GM21619 (cell line): Measurements from ENCODE around the gene UNC13B.
"Not testable (repeated sequence)": the region's sequence is repeated elsewhere in the genome, so short reads cannot be mapped to it uniquely, and the experiment has no call there.

Experiments
- ATAC-seq: cut with Tn5 transposase; IDR thresholded peaks from one replicate; pipeline ENCODE4 v1.9.1; 2021; ENCODE audit not compliant: unreplicated experiment

UNC13B gene

DNA sequence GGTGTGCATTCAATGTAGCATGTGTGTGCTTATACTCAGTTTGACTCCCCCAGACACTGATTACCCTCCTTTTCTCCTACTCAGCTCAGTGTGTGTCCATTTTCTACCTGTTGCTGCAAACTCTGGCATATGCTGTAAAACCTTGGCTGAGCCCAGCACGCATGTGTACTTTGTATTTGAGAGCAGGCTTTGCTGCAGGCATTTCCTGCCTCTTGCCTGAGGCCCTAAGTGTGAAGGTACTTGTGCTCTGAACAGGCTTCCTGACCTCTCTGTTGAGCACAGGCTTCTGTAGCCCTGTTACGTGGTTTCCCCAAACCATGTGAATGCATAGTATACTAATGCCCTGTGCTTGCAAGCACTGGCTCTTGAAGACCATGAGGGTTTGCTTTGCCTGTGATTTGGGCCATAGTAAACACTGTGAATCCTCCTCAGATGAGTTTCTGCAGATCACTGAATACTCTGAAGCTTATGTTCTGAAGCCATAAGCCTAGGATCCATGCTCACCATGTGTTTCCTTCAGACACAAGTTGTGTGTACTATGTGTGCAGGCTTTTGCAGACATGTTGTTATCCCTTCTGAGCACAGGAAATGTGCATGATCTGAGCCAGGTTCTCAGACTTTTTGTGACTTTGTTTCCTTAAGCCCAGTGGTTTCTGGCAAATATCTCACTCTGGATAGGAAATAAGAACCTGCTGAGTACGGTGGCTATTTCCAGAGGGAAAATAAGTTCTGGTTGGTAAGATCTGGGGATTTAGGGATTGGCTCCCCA lies 203.2 kb downstream of the UNC13B start:
- no peak for ATAC-seq

DNA sequence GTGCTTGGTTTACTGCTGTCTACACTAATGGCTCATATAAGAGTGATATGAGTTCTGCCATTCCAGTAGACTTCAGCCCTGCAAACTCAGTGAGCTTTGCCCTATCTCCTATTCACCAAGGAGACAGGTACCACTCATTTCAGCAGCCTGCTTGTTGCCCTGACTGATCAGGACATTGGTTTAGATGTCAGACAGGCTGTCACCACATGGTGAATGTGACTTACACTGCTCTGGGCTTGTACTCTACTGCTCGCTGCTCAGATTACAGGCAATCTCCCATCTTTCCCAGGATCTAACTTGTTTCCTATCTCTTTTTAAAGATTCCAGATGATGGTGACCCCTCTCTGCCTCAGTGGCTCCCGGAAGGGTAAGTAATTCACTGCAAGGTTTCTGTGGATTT lies 204.8 kb downstream of the UNC13B start:
- ATAC-seq = no peak

GRCh38 chr9:35367451-35367850 lies 205.6 kb downstream of the UNC13B start:
- no peak for ATAC-seq

- no peak for ATAC-seq
Measured at GRCh38 chr9:35370241-35370640, 208.4 kb downstream of the UNC13B start.

DNA sequence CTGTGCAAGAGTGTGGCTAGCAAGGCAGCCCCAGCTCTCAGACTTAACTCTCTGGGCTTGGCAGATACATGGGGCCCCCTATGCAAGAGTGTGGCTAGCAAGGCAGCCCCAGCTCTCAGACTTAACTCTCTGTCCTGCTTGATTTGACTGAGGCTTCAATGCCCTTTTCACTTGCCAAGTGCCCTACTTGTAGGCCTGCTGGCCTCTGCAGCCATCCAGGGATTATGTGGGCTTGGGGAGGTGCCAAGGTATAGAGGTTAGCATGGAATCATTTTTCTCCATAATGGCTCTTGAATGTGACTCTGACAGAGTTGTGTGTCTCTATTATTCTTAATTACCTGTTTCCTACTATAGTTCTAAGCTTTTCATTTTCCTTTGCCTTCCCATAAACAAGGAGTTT lies 212.6 kb downstream of the UNC13B start:
- ATAC-seq = no peak

DNA sequence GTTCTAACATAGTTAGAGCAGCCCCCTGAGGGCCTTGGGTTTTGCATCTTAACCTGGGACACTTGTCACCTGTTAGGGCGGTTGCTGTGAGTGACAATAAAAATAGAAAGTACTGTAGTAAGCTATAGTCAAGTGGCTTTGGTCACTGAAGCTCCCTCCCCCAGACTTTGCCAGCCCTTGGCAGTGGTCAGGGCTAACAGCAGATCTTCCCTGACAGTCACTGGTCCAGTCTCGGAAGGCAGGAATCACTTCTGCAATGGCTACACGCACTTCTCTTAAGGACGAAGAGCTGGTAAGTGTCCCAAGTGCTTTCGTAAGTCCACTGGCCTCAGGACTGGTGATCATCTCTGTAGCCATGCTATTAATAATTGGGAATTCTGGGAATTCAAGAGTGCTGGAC lies 213.1 kb downstream of the UNC13B start:
- ATAC-seq = no peak

DNA sequence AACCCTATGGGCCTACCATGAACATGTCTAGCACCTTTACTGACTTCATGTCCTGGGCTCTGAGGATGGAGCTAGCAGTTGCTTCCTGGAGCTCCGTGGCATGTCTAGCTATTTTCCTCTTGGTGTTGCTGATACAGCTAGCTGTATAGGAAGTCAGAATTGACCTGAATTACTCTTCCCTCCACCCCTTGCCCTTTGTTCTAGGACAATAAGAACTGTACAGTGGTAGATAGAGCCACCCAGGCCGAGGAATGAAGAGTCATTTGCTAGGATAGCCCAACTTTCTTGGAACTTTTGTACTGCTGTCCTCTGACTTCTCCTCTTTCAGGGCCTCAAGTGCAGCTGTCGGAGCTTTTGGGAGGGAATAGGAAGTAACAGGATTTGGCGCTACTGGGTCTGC lies 218.2 kb downstream of the UNC13B start:
- ATAC-seq = no peak

GRCh38 chr9:35380619-35381018 lies 218.8 kb downstream of the UNC13B start:
- ATAC-seq = no peak

- ATAC-seq = no peak
Measured at GRCh38 chr9:35385042-35385441, 223.2 kb downstream of the UNC13B start.

- ATAC-seq = no peak
Measured at GRCh38 chr9:35395076-35395705, 233.4 kb downstream of the UNC13B start.

- ATAC-seq = no peak
Measured at GRCh38 chr9:35395706-35396101, 233.9 kb downstream of the UNC13B start.

- ATAC-seq = no peak
Measured at GRCh38 chr9:35396560-35397215, 234.9 kb downstream of the UNC13B start.

GRCh38 chr9:35397216-35397698 lies 235.4 kb downstream of the UNC13B start:
- peak; percentile 60 for ATAC-seq

DNA sequence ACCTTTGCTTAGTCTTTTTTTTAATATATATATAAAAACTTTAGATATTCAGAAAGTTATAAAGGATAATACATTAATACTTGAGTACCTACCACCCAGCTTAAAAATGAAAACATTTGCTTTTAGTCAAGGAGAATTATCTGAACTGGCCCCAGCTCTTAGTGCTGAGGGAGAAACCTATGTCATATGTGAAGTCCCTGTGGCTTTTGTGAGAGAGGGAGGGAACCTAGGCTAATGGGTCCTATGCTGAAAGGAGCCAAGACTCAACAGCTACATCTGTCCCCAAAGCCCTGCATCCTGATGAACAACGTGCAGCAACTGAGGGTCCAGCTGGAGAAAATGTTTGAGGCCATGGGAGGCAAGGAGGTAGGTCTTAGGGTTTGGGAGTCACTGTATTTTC lies 236.1 kb downstream of the UNC13B start:
- no peak for ATAC-seq

DNA sequence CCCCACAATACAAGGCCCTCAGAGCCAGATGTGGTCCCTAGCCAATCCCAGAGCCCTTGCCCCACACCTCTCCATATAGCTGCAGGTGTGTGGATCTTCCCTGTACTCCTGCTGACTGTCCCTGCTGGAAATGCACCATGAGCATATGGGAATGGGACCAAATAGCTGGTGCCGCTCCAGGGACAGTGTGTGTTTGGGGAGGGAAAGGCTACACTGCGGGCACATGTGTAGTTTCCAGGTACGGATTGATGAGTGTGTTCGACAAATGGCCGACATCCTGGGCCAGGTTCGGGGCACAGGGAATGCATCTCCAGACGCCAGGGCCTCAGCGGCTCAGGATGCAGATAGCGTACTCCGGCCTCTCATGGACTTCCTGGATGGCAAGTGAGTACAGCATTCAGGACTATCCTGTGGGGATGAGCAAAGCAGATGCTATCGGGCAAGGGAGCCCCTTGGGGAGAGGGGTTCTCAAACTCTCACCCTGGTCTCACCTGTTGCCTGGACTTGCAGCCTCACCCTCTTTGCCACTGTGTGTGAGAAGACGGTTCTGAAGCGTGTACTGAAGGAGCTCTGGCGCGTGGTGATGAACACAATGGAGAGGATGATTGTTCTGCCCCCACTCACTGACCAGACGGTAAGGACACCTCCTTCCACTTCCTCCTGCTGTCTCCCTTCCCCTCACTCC lies 237.0 kb downstream of the UNC13B start:
- ATAC-seq = no peak

DNA sequence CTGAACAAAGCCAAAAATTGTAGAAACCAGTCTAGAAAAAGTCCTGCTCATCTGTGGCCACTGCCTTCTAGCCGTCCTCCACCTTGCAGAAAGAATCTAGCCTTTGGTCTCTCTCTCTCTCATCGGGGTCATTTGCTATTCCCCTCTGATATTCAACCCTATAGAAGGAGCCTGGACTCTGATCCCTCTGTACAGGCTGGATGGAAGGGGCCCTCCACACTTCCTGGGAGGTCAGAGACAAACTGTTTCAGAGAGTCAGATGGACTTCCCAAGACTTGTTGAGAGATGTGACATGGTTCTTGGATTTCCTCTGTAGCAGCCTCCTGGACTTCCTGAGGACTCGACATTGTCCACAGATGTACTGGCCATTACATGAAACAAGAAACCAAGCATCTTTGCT lies 243.1 kb downstream of the UNC13B start:
- no peak for ATAC-seq

DNA sequence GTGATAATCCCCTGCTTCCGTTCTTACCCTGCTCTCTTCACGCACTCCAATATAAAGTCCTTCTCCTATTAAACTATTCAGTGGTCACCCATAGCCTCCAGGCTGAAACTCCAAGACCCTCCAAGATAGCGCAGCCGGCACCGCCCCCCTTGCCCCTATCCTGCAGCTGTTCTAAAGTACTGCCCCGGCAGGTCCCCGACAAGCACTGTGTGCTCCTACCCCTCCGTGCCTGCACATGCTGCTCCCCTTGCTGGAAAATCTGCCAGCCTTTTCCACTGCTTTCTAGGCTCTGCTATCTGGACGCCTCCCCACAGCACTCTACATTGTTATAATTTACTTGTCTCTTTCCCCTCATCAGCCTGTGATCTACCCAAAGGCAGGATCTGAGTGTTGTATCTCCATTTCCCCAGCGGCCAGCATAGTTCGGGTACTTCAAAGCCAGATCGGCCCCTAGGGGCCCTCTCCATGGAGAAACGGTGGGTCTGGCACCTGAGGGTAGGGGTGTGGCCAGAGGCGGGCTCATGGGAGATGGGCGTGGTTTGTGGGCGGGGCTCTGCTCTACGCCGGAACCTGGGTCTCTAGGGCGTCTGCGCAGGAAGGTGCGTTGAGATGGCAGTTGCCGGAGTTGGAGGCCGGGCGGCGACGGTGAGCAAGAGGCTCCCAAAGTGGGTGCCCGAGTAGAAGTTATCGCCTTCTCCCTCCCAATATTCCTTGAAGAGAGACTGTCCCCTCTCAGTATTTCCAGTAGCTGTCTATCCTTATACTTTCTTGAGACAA lies 244.6 kb downstream of the UNC13B start:
- no peak for ATAC-seq

DNA sequence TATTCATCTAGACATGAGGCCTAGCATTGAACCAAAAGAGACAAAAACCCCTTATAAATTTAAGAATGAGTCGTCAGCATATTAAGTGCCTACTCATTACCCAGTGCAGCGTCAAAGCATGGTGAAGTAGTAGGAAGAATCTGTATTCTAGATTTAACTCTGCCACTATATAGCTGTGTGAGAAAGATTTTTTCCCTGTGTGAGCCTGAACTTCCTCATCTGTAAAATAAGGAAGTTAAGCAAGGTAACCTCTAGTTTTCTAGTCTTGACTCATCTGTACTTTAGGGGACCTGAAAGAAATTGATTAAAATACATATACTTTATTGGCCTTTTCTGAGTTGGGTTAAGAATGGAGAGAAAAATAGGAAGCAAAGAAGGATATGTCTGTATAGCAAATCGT lies 246.0 kb downstream of the UNC13B start:
- no peak for ATAC-seq

GRCh38 chr9:35409434-35409833 lies 247.6 kb downstream of the UNC13B start:
- not testable (repeated sequence) for ATAC-seq

GRCh38 chr9:35414889-35415288 lies 253.1 kb downstream of the UNC13B start:
- ATAC-seq = no peak
